Tibial nerve (tissue), 4 donors: ENCODE results near the gene BACH2.

Experiments
- CTCF ChIP-seq, 5 experiments: fragments of 200-600 bp in 3 of 5; fragments of 450-650 bp in 2 of 5; sonication (generic) in 3 of 5; IDR thresholded peaks; one replicate each; pipeline ENCODE4 v1.5.1; 2016 to 2019; ENCODE audit warnings: antibody characterized with exemption in 5 of 5, mild to moderate bottlenecking in 3 of 5, moderate library complexity in 2 of 5
- EP300 ChIP-seq, 2 donors: sonication (generic); formaldehyde crosslinking; IDR thresholded peaks; one replicate each; pipeline ENCODE4 v1.6.1; 2017; ENCODE audit warnings: antibody characterized with exemption in 2 of 2, mild to moderate bottlenecking in 1 of 2
- POLR2A ChIP-seq, 2 donors: fragments of 450-650 bp; IDR thresholded peaks; one replicate each; pipeline ENCODE4 v1.6.1; 2017; ENCODE audit warnings: antibody characterized with exemption in 2 of 2, mild to moderate bottlenecking in 2 of 2, moderate library complexity in 2 of 2

GRCh38 chr6:90297867-90298381 lies 1.3 kb upstream of the BACH2 start:
- TF ChIP-seq POLR2A (IDR thresholded peaks at IDR 0.05), result no peak
- no peak for TF ChIP-seq CTCF (IDR thresholded peaks at IDR 0.05)
- TF ChIP-seq EP300 (IDR thresholded peaks at IDR 0.05), result no peak
